Uterus (tissue), 4 donors: Measurements from ENCODE around the gene TTLL6. TPM values are rescaled to one million over a fixed set of nuclear protein-coding genes. Genes with fewer than 3 reads are reported as not detected.
"Not testable (repeated sequence)": the region's sequence is repeated elsewhere in the genome, so short reads cannot be mapped to it uniquely, and the experiment has no call there.

Source experiments
- DNase-seq, 2 donors: peaks; one replicate each; pipeline ENCODE4 v3.0.0-alpha.2; 2019 to 2020
- H3K27ac ChIP-seq, 2 donors: fragments of 200-600 bp; sonication (generic); 1 replicate in 1 of 2; 2 replicates in 1 of 2; pipeline ENCODE4 v1.5.1; 2016 to 2018
- H3K27me3 ChIP-seq, 2 donors: fragments of 200-600 bp; sonication (generic); one replicate each; pipeline ENCODE4 v1.5.1; 2018 to 2019; ENCODE audit warnings: control low read depth in 1 of 2
- H3K36me3 ChIP-seq, 2 donors: fragments of 200-600 bp; sonication (generic); one replicate each; pipeline ENCODE4 v1.5.1; 2019; ENCODE audit warnings: control low read depth in 1 of 2
- H3K4me1 ChIP-seq, 2 donors: fragments of 200-600 bp; sonication (generic); one replicate each; pipeline ENCODE4 v1.5.1; 2018 to 2019; ENCODE audit warnings: control low read depth in 1 of 2
- H3K4me3 ChIP-seq, 2 donors: fragments of 200-600 bp; sonication (generic); 1 replicate in 1 of 2; 2 replicates in 1 of 2; pipeline ENCODE4 v1.5.1; 2018 to 2019; ENCODE audit warnings: mild to moderate bottlenecking in 1 of 2
- H3K9me3 ChIP-seq, 2 donors: fragments of 200-600 bp; sonication (generic); one replicate each; pipeline ENCODE4 v1.5.1; 2019; ENCODE audit warnings: control low read depth in 1 of 2
- POLR2A ChIP-seq, 2 donors: fragments of 450-650 bp; IDR thresholded peaks; one replicate each; pipeline ENCODE4 v1.6.1; 2016; ENCODE audit warnings: antibody characterized with exemption in 2 of 2, mild to moderate bottlenecking in 1 of 2, moderate library complexity in 1 of 2
- intact Hi-C: fragments of 100-400 bp; cut with DNase I; formaldehyde crosslinking; loops from one replicate; pipeline ENCODE4 v1.15.1; 2023; ENCODE audit warnings: low total_unique reads
- microRNA counts, 2 donors: library from miRNA; unstranded; fragments of <30 nt; microRNA quantifications; one replicate each; lab custom pipeline; 2016 to 2017
- microRNA-seq: library from miRNA; unstranded; fragments of <30 nt; microRNA quantifications from one replicate; pipeline ENCODE4, GENCODE V29; 2016; ENCODE audit warnings: borderline microRNAs expressed, borderline replicate concordance
- small RNA-seq: library from RNA; depleted of rRNA; stranded (forward); fragments of <200 nt; gene quantifications from one replicate; pipeline ENCODE3, GENCODE V24; 2016
- total RNA-seq, 4 donors: library from RNA; depleted of rRNA in 3 of 4; stranded (reverse); fragments of >200 nt in 3 of 4; gene quantifications; one replicate each; pipeline versions ENCODE4 v1.1.0 to v1.2.4, GENCODE V29; 2014 to 2023
- TF ChIP-seq, protein P1 (sequence below), 4 experiments: fragments of 200-600 bp in 2 of 4; fragments of 450-650 bp in 2 of 4; sonication (generic) in 2 of 4; IDR thresholded peaks; one replicate each; pipeline ENCODE4 v1.5.1; 2016 to 2019; ENCODE audit warnings: antibody characterized with exemption in 4 of 4, mild to moderate bottlenecking in 2 of 4, moderate library complexity in 1 of 4
- donor health status: DM: yes; HTN: yes; CAD: no.

Gene TTLL6
- total RNA-seq, 4 donors from 2014 or later: 0.41 to 0.91 TPM; not detected in 2

DNA sequence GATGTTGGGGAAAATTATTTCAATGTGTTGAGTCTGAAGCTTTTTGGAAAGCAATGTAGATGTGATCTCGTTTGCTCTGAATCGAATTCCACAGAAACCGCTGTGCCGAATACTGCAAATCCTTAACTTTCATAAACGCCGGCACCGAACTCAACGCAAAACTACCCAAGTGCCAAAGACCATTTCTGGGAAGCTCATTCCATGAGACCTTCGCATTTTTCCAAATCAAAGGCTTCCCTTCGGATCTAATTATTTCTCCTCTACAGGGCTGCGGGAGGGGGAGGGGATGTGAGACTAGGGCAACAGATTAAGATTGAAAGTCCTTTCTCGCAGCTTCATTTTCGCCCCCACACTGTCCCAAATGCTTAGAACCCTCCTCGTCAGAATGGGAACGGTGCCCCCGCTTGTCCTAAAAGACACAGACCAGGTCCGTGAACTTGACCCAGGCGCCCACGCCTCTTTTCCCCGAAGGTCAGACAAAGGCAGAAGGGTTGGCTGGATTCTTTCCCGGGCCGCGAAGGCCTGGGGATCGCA, 98.7 kb downstream of the TTLL6 start:
- H3K9me3 ChIP-seq: no peaks in the 10 kb centered on the region
- DNase-seq: no peak
- H3K36me3 ChIP-seq: no peaks in the 10 kb centered on the region
- peaks cover 42 to 94% of the 10 kb centered on the region in 2 donors for H3K27me3 ChIP-seq
- TF ChIP-seq, protein P1, sequence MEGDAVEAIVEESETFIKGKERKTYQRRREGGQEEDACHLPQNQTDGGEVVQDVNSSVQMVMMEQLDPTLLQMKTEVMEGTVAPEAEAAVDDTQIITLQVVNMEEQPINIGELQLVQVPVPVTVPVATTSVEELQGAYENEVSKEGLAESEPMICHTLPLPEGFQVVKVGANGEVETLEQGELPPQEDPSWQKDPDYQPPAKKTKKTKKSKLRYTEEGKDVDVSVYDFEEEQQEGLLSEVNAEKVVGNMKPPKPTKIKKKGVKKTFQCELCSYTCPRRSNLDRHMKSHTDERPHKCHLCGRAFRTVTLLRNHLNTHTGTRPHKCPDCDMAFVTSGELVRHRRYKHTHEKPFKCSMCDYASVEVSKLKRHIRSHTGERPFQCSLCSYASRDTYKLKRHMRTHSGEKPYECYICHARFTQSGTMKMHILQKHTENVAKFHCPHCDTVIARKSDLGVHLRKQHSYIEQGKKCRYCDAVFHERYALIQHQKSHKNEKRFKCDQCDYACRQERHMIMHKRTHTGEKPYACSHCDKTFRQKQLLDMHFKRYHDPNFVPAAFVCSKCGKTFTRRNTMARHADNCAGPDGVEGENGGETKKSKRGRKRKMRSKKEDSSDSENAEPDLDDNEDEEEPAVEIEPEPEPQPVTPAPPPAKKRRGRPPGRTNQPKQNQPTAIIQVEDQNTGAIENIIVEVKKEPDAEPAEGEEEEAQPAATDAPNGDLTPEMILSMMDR (IDR thresholded peaks at IDR 0.05): no peak
- no peak for TF ChIP-seq POLR2A (IDR thresholded peaks at IDR 0.05)
- H3K27ac ChIP-seq: no peak overlapping the region
- H3K4me1 ChIP-seq: no peaks in the 10 kb centered on the region
- H3K4me3 ChIP-seq: no peak overlapping the region
- intact Hi-C loops: no loop called here

DNA sequence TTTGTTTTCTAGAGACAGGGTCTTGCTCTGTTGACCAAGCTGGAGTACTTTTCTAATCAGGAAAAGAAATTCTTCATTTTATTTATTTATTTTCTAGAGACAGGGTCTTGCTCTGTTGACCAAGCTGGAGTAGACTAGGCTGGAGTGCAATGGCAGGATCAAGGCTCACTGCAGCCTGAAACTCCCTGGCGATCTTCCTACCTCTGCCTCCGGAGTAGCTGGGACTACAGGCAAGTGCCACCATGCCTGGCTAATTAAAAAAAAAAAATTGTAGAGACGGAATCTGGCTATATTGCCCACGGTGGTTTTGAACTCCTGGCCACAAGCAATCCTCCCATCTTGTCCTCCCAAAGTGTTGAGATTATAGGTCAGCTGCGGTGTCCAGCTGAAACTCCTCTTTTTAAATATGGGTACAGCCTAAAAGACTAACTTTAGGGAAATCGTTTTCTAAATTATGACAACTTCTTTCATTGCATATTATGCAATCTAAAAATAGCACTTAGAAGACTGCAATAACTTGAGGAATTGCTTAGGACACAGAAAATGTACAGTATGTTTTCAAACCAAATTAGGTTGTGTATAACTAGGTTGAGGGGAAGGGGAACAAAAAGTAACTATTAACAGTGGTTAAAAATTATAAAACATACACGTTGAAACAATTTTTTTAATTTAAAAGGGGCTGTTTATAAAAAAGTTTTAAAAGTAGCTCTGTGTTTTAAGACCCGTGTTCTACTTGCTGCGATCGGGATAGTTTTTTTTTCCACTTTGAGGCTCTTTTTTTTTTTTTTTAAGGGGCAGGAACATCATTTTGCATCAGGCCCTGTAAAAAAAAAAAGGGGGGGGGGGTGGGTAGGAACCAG, 99.4 kb downstream of the TTLL6 start:
- intact Hi-C loops: no loop called here
- TF ChIP-seq, protein P1 (IDR thresholded peaks at IDR 0.05): no peak
- TF ChIP-seq POLR2A (IDR thresholded peaks at IDR 0.05): no peak
- peaks cover 35 to 87% of the 10 kb centered on the region in 2 donors for H3K27me3 ChIP-seq

DNA sequence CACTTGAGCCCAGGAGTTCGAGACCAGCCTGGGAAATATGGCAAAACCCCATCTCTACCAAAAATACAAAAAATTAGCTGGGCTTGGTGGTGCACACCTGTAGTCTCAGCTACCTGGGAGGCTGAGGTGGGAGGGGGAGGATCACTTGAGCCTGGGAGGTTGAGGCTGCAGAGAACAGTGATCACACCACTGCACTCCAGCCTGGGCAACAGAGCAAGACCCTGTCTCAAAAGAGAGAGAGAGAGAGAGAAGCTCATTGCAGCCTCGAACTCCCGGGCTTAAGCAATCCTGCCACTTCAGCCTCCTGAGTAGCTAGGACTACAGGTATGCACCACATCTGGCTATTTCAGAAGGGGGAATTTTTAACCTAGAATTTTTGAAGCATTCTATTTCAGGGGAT, 100.5 kb downstream of the TTLL6 start:
- intact Hi-C loops, H3K27ac ChIP-seq, H3K36me3 ChIP-seq, H3K9me3 ChIP-seq, DNase-seq, H3K4me3 ChIP-seq, H3K4me1 ChIP-seq: not testable (repeated sequence)
- H3K27me3 ChIP-seq: peaks cover 31 to 77% of the 10 kb centered on the region in 2 donors

More for the DNA sequence above, 99.4 kb downstream of the TTLL6 start:
- DNase-seq: no peak
- Histone ChIP-seq H3K9me3 (no peaks in the 10 kb centered on the region), H3K36me3 (no peaks in the 10 kb centered on the region), H3K4me3 (no peak overlapping the region), H3K4me1 (no peaks in the 10 kb centered on the region), H3K27ac (no peak overlapping the region)

DNA sequence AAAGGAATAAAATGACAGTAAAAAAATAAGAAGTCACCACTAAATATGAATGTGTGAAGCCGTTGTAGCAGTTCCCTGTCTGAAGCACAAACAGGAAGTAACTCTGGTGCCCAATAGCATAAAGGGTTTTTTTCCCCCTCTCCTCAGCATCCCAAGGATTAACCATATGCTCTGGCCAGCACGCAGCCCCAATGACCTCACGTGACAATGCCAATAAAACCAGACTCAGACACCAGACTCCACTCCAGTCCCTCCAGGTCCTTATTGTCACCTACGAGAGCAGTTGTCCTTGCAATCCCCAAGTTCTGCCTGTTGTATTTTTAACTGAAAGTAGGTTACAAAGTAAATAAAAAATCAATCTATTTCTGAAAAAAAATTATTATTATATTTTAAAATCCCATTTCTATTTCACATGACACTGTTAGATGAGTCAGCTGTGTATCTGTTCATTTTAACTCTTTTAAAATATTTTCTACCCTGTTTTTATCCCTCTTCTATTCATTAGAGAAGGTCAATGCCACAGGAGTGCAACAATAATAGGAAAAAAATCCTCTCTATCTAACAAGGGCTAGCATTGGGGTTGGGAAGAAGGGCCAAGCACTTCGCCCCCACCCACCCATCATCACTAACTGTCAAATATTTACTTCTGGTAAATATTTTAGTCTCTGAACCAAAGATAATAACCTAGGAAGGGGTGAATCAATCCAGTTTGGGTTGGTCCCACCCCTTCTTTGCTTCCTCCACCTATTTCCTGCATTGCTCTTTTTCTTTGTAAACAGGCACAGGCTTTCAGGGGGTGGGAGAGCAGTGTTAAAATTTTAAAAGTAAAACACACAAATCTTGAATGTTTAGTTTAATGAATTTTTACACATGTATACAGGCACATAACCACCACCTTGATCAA, 101.3 kb downstream of the TTLL6 start:
- no peak for DNase-seq
- no peak overlapping the region for H3K27ac ChIP-seq
- H3K27me3 ChIP-seq: peaks cover 28 to 69% of the 10 kb centered on the region in 2 donors

More for the DNA sequence above, 101.3 kb downstream of the TTLL6 start:
- H3K4me3 ChIP-seq: no peak overlapping the region
- TF ChIP-seq, protein P1 (IDR thresholded peaks at IDR 0.05): no peak
- TF ChIP-seq POLR2A (IDR thresholded peaks at IDR 0.05): no peak
- H3K36me3 ChIP-seq: no peaks in the 10 kb centered on the region
- no peaks in the 10 kb centered on the region for H3K4me1 ChIP-seq
- no peaks in the 10 kb centered on the region for H3K9me3 ChIP-seq
- intact Hi-C loops: no loop called here

MicroRNAs within 50 kb of the gene (microRNA counts, 767-probe panel; counts per million panel counts)
- microRNA hsa-miR-3185 (lab: Ali Mortazavi, UCI): 0 counts per million in 2 donors

Small RNA genes within 50 kb of the gene (microRNA-seq; reads per million reads assigned to microRNA genes)
- gene MIR3185: not detected

Small RNA genes within 50 kb of the gene (small RNA-seq; reads per million reads assigned to genes)
- gene COX6B1P2 (not detected), gene MIR3185 (not detected), gene RF02132 (not detected), gene RF02133 (not detected), gene RN7SL125P (not detected)

Other genes starting within 250 kb of the TTLL6 start
- gene HOXB4, start 238.9 kb downstream of the TTLL6 start, total RNA-seq: 1 to 10 TPM in 2 of 4 donors, under 1 TPM in 1, not detected in 1; 0.88 to 6.9 (median 5.5) TPM
- gene HOXB3, start 227.0 kb downstream of the TTLL6 start, total RNA-seq: 10 to 100 TPM; 10.6 to 30.0 (median 18.0) TPM
- 1 to 10 TPM in 1 of 4 donors, under 1 TPM in 2, not detected in 1; 0.55 to 2.5 (median 0.59) TPM for gene HOXB5, start 223.4 kb downstream of the TTLL6 start, total RNA-seq
- 10 to 100 TPM in 1 of 4 donors, 1 to 10 TPM in 1, under 1 TPM in 1, not detected in 1; 0.88 to 18.2 (median 7.3) TPM for gene HOXB6, start 212.2 kb downstream of the TTLL6 start, total RNA-seq
- 1 to 10 TPM in 3 of 4 donors, not detected in 1; 1.0 to 6.9 (median 3.5) TPM for gene HOXB7, start 206.2 kb downstream of the TTLL6 start, total RNA-seq
- 1 to 10 TPM in 2 of 4 donors, under 1 TPM in 1, not detected in 1; 0.29 to 9.5 (median 1.9) TPM for gene HOXB8, start 201.9 kb downstream of the TTLL6 start, total RNA-seq
- 1 to 10 TPM in 1 of 4 donors, under 1 TPM in 1, not detected in 2; 0.43 to 1.0 TPM for gene HOXB9, start 190.9 kb downstream of the TTLL6 start, total RNA-seq
- not detected for gene PRAC1, start 94.7 kb downstream of the TTLL6 start, total RNA-seq
- gene PRAC2, start 94.0 kb downstream of the TTLL6 start, total RNA-seq: not detected
- not detected for gene HOXB13, start 88.5 kb downstream of the TTLL6 start, total RNA-seq
- gene CALCOCO2, start 13.8 kb upstream of the TTLL6 start, total RNA-seq: 100 to 1,000 TPM in 2 of 4 donors, 10 to 100 TPM in 2; 40.9 to 318 (median 118) TPM
- 10 to 100 TPM; 12.8 to 45.9 (median 23.8) TPM for gene ATP5MC1, start 75.6 kb upstream of the TTLL6 start, total RNA-seq
- 10 to 100 TPM; 25.0 to 77.9 (median 59.4) TPM for gene UBE2Z, start 91.2 kb upstream of the TTLL6 start, total RNA-seq
- 10 to 100 TPM in 3 of 4 donors, 1 to 10 TPM in 1; 6.9 to 64.6 (median 38.4) TPM for gene SNF8, start 127.6 kb upstream of the TTLL6 start, total RNA-seq
- gene GIP, start 151.4 kb upstream of the TTLL6 start, total RNA-seq: not detected
- gene IGF2BP1, start 180.2 kb upstream of the TTLL6 start, total RNA-seq: 1 to 10 TPM in 1 of 4 donors, under 1 TPM in 1, not detected in 2; under 0.01 to 1.8 TPM